ENCODE data around the gene SAMD3. TPM values are rescaled to one million over a fixed set of nuclear protein-coding genes. Genes with fewer than 3 reads are reported as not detected.

The SAMD3 gene
- total RNA-seq, 1 experiment from 2014 or later: 7.5 TPM

DNA sequence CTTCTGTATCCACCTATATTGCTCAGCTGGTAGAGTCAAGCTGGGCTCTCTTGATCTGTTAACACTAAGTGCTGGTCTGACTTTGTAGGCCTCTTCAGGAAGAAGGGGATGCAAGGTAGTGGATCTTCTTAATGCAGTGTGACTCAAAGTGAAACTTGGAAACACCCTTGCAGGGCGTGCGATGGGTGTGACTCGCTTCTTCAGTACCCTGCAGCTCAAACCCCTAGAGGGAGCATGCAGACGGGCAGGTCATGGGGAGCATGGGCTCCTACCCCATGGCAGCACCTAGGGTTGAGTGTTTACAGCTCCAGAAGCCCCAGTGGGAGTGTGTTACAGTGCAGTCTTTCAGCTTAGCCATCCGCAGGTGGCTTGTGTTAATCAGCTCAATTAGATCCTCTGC, 757 bp upstream of the SAMD3 start:
- CTCF ChIA-PET: no interaction called here
- Histone ChIP-seq H3K4me1 (ENCODE audit: control insufficient read depth in 1 of 2, insufficient read depth in 2 of 2, low read length in 2 of 2) (peaks cover 0 to 5% of the 10 kb centered on the region in 2 experiments; a peak in 1 of 4 replicates), H3K79me2 (ENCODE audit: insufficient read depth, low read length) (no peaks in the 10 kb centered on the region), H3K36me3 (ENCODE audit: control insufficient read depth in 1 of 2, insufficient read depth in 2 of 2, low read length in 2 of 2) (no peaks in the 10 kb centered on the region), H3K9me3 (ENCODE audit: control insufficient read depth in 1 of 2, insufficient read depth in 1 of 2, low read depth in 1 of 2, low read length in 2 of 2) (no peaks in the 10 kb centered on the region), H3K9ac (ENCODE audit: low read length) (no peak overlapping the region), H3K4me2 (ENCODE audit: low read length) (peak overlapping the region; percentile 28), H3K9me2 (ENCODE audit: insufficient read depth) (no peaks in the 10 kb centered on the region), H3K27me3 (ENCODE audit: insufficient read depth, low read length) (no peaks in the 10 kb centered on the region), H3K27ac (ENCODE audit: low read depth, low read length) (no peak overlapping the region), H4K20me1 (ENCODE audit: insufficient read depth) (no peaks in the 10 kb centered on the region), H2AFZ (ENCODE audit: low read depth, low read length, poor library complexity, severe bottlenecking) (no peak overlapping the region), H3K4me3 (replicated peaks in 1 of 2; ENCODE audit: low read depth in 1 of 2, low read length in 2 of 2) (no peak overlapping the region)
- POLR2A ChIA-PET: no interaction called here
- no TSS peak for BruUV-seq (replicated peaks)
- ATAC-seq (peak; percentile 77), DNase-seq (ENCODE audit: low read depth, low spot score) (no peak)
- TF ChIP-seq CBX3 (IDR thresholded peaks at IDR 0.05; ENCODE audit: low read depth): peak; percentile 50; the same call in 1 of the 2 replicates
- TF ChIP-seq, protein P1, sequence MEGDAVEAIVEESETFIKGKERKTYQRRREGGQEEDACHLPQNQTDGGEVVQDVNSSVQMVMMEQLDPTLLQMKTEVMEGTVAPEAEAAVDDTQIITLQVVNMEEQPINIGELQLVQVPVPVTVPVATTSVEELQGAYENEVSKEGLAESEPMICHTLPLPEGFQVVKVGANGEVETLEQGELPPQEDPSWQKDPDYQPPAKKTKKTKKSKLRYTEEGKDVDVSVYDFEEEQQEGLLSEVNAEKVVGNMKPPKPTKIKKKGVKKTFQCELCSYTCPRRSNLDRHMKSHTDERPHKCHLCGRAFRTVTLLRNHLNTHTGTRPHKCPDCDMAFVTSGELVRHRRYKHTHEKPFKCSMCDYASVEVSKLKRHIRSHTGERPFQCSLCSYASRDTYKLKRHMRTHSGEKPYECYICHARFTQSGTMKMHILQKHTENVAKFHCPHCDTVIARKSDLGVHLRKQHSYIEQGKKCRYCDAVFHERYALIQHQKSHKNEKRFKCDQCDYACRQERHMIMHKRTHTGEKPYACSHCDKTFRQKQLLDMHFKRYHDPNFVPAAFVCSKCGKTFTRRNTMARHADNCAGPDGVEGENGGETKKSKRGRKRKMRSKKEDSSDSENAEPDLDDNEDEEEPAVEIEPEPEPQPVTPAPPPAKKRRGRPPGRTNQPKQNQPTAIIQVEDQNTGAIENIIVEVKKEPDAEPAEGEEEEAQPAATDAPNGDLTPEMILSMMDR (IDR thresholded peaks at IDR 0.05 in 2 of 3, conservative IDR thresholded peaks at IDR 0.05 in 1 of 3; ENCODE audit: borderline replicate concordance in 1 of 3, insufficient read depth in 1 of 3, low read depth in 2 of 3, low read length in 2 of 3): peak in 2 of 3 experiments; percentile 25 to 26; a peak in 4 of 6 replicates
- TF ChIP-seq YY1 (IDR thresholded peaks at IDR 0.05; ENCODE audit: extremely low read depth, insufficient replicate concordance, low read depth, low read length): no peak
- TF ChIP-seq REST (IDR thresholded peaks at IDR 0.05; ENCODE audit: low read depth): no peak
- intact Hi-C loops (cut with micrococcal nuclease): no loop called here
- RAD21 ChIA-PET (ENCODE audit: low non-redundant PET in 1 of 2, low total read pairs in 2 of 2, uncharacterized antibody in 2 of 2, unreplicated experiment in 2 of 2): no interaction called here

All from HCT116 (cell line).